HG02623 (cell line): ENCODE measurements around the gene NOB1.

Source experiments
- ATAC-seq: cut with Tn5 transposase; IDR thresholded peaks from one replicate; pipeline ENCODE4 v1.9.1; 2021; ENCODE audit warnings: moderate library complexity; ENCODE audit not compliant: unreplicated experiment

NOB1 gene

DNA sequence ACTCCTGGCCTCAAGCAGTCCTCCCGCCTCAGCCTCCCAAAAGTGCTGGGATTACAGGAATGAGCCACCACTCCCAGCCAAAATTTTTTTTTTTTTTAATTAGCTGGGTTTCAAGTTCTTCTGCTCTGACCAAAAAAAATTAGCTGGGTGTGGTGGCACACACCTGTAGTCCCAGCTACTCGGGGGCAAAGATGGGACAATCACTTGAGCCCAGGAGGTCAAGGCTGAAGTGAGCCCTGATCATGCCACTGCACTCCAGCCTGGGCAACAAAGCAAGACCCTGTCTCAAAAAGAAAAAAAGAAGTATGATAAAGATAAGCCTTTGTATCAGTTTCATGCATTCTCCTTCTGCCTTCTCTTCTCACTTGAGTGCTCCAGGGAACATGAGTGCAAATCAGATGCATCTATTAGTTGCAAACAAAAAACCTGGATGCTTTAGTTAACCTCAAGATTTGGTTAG, 30.3 kb downstream of the NOB1 start:
- no peak for ATAC-seq

GRCh38 chr16:69721441-69721957, 33.2 kb downstream of the NOB1 start:
- ATAC-seq = no peak

DNA sequence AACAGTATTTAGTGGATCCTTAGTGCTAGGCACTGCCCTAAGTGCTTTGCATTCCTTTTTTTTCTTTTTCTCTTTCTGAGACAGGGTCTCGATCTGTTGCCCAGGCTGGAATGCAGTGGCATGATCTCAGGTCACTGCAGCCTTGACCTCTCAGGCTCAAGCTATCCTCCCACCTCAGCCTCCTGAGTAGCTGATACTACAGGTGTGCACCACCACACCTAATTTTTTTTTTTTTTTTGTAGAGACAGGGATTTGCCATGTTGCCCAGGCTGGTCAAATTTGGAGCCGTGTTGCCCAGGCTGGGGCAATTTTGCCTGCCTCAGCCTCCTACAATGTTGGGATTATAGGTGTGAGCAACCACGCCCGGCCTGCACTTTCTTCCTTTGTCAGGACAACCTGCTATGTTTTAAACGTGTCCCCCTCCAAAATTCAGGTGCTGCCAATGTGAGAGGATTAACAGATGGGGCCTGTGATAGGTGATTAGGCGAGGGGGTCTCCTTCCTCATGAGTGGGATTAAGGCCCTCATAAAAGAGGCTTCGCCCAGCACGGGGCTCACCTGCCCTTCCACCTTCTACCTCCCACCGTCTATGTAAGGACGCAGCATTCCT, 33.8 kb downstream of the NOB1 start:
- no peak for ATAC-seq

GRCh38 chr16:69718111-69718764, 36.5 kb downstream of the NOB1 start:
- no peak for ATAC-seq

DNA sequence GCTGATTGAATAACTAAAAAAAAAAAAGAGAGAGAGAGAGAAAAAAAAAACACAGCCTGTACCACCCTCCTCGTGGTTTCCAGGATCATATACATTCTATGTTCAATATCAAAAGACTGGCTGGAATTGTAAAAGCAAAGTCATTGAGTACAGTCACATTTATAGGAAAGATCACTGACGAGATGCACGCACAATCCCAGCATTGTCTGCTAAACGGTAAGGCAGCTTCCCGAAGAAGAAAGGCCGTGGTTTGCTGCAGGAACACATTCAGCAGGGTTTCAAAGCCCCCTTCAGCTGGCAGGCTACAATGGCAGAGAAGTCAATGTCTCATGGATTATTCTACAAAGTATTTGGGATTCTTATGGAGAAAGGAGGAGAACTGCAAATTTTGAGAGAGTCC, 37.7 kb downstream of the NOB1 start:
- ATAC-seq = no peak

GRCh38 chr16:69712914-69713581, 41.7 kb downstream of the NOB1 start:
- no peak for ATAC-seq

DNA sequence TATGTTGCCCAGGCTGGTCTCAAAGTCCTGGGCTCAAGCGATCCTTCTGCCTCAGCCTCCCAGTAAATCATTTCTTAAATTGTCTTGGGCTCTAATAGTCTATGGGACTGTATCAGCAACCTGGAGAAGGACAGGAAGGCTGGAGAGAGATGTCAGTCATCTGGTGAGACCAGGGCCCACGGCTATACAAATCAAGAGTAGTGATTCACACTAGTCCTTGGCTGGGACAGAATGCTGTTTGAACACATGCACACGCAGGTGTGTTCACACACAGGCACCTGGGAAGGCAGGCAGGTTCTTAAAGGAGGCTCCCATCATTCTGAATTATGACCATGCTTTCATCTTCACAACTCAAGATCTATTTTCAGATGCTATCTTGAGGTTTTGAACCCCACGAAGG, 42.4 kb downstream of the NOB1 start:
- no peak for ATAC-seq

- no peak for ATAC-seq
These were observed 43.5 kb downstream of the NOB1 start for GRCh38 chr16:69711115-69711740.

DNA sequence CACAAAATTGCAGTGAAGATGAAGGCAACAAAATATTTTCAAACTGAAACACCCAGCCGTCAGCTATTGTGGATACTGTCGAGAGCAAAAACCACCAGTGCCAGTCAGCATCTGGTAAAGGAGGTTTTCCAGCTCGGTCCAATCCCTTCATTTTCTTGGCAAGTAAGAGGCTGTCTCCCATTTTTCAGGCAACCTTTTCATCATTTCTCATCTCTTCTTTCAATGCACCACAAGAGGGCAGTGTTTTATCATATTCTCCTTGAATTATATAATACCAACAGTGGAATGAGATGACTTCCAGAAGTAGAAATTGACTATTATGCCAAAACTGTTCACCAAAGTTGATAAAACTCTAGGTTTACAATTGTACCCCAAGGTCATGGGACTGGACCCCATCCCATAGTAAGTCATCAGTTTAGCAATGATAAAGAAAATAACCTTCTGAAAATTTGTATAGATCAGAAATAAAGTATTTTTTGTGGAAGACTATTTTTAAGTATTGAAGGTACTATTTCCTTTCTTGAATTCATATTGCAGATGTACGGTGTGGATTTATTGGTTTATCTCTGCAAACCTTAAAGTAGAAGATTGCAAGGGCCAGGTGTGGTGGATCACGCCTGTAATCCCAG, 45.2 kb downstream of the NOB1 start:
- no peak for ATAC-seq

GRCh38 chr16:69707920-69708683, 46.6 kb downstream of the NOB1 start:
- no peak for ATAC-seq

DNA sequence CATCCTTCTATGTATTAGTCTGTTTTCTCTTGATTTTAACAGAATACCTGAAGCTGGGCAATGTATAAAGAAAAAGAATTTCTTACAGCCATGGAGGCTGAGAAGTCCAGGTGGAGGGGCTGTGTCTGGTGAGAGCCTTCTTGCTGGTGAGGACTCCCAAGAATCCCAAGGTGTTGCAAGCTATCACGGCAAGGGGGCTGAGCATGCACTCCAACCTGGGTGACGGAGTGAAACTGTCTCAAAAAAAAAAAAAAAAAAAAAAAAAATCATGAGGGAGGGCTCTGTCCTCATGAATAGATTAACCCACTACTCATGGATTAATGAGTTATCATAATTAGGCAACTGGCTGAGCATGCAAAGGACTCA, 47.8 kb downstream of the NOB1 start:
- no peak for ATAC-seq

DNA sequence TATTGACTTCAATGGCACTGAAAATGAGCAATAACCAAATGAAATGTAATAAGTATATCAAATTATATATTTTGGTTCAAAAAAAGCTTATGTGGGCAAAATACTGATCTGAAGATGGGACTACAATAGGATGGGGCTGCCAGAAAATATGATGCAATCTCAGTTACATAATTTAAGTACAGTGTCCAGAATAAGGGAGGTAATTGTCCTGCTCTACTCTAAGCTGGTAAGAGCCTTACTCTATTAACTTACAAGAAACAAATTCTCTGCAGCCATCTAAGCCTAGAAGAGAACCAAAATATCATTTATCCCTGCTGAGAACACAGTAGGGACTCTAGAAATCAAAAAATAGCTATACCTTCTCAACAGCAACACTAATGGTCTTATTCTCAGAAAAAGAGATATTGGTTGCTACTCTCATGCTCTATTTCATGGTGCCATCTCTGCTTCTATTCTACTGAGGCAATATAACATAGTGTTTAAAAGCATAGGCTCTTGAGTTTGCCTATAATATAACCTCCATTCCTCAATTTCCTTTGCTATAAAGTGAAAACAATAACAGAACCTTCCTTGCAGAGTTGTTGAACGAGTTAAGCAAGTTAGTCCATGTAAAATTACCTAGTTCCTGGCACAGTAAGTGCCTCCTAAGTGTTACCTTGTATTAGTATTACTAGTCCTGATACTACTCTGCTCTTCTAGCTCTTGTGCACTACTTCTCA, 48.3 kb downstream of the NOB1 start:
- ATAC-seq = no peak

DNA sequence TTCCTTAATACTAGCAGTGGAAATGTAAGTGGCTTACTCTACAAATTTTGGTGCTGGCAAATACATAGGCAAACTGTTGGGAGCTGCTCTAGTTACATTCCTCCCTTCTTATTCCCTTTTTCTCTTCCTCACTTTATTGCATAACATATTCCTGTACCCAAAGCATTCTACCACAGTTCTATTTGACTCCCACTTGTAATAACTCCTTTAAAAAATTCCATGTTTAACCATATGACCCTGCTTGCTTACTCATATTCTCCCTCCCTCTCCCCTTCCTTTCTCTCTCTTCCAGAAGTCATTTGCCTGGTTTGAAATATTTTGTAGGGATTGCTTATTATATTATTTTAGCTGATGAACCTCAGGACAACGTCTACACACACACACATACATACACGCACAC, 51.1 kb downstream of the NOB1 start:
- ATAC-seq = no peak

DNA sequence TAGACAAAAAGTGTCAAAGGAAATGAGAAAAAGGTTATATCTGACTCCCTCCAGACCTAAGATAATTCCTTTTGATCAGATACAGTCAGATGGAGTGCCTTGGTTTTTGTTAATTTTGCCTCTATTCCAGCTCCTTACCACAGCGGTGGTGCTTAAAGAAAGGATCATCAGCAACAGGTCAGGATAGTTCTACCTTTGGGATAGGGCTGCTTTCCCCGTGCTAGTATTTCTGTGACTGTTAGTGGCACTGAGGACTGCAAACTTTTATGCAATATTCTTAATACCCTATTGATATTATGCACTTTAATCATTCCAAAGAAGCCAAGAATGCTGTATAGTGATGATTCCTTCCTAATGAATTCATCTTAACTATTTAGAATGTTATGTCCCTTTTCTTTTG, 52.9 kb downstream of the NOB1 start:
- no peak for ATAC-seq

GRCh38 chr16:69701452-69701851, 53.3 kb downstream of the NOB1 start:
- no peak for ATAC-seq

DNA sequence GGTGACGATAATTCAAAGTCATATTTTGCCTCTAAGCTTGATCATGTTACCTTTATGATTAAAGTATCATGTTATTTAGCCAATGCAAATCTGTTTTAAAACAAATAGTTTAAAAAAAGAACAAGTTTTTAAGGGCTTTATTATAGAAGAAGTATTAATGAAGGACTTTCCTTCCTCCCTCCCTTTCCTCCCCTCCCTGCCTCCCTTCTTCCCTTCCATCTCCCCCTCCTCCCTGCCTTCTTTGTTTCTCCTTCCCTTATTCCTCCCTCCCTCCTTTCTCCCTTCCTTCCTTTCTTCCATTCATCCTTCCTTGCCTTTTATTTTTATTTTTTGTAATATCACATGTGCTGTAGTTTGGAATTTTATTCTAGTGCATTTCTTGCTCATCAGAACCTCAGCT, 54.8 kb downstream of the NOB1 start:
- no peak for ATAC-seq

DNA sequence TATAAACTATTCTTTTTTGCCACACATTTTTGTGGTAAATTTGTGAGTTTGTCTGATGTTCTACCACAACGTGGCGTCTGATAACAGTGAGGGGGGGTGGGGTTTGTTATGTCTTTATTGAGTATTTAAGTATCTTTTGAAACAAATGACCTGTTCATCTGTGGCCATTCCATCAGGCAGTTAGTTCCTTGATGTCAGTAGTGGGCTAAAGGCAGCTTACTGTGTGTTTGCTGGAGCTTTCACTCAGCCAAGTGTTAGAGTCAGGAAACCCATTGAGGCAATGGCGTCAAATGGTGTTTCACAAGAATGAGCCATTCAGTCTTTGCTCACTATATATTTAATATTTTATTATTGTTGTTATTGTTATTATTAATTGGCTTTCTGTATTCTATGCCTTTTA, 56.3 kb downstream of the NOB1 start:
- no peak for ATAC-seq

- no peak for ATAC-seq
These were observed 60.8 kb downstream of the NOB1 start for GRCh38 chr16:69693916-69694315.

GRCh38 chr16:69691980-69692911, 62.5 kb downstream of the NOB1 start:
- no peak for ATAC-seq
